Measurements from ENCODE around the gene ATG2B. TPM values are rescaled to one million over a fixed set of nuclear protein-coding genes. Genes with fewer than 3 reads are reported as not detected.

Gene ATG2B
- total and polyA plus RNA-seq, 9 of the 15 experiments (the other 6 are each of a cell fraction or from before 2014, with no cell fraction given) = 0.83 to 12.9 (median 8.7) TPM

GRCh38 chr14:96257056-96257455 lies 106.1 kb downstream of the ATG2B start:
- ATAC-seq (no peak), DNase-seq (ENCODE audit: extremely low read depth in 1 of 4, low spot score in 3 of 4) (no peak), FAIRE-seq (no peak)
- no peaks in the 10 kb centered on the region for H4K20me1 ChIP-seq (replicated peaks; ENCODE audit: control insufficient read depth, insufficient read depth, low read length)
- no peaks in the 10 kb centered on the region for H3K36me3 ChIP-seq (ENCODE audit: control insufficient read depth, insufficient read depth, low read length)
- no peak for TF ChIP-seq ZNF76 (CRISPR knock-in tag; IDR thresholded peaks at IDR 0.05; ENCODE audit: borderline replicate concordance)
- no peak for TF ChIP-seq SMARCA4 (IDR thresholded peaks at IDR 0.05)
- no peak for TF ChIP-seq DMBX1 (CRISPR knock-in tag; IDR thresholded peaks at IDR 0.05; ENCODE audit: borderline replicate concordance)
- no peak for TF ChIP-seq TOE1 (IDR thresholded peaks at IDR 0.05; ENCODE audit: borderline replicate concordance)
- no peak for TF ChIP-seq TOE1 (CRISPR knock-in tag; IDR thresholded peaks at IDR 0.05; ENCODE audit: borderline replicate concordance, low read depth)
- TF ChIP-seq ZNF311 (CRISPR knock-in tag; IDR thresholded peaks at IDR 0.05) = no peak
- H3K27ac ChIP-seq (ENCODE audit: extremely low read depth, low read depth, low read length) = no peak overlapping the region
- POLR2A ChIA-PET = no interaction called here
- in situ Hi-C loops (cut with MboI) = loop anchor here (25.0 kb wide), 1 partner anchor 695 kb away; no protein-coding TSS in a partner anchor
- H3K4me1 ChIP-seq (replicated peaks in 1 of 2; ENCODE audit: control insufficient read depth in 2 of 2, insufficient read depth in 2 of 2, low read length in 2 of 2) = peaks cover 0 to 7% of the 10 kb centered on the region in 2 experiments; a peak in 2 of 5 replicates
- CTCF ChIA-PET (ENCODE audit: low intra/inter-chr PET ratio) = no interaction called here
- no peak overlapping the region for H2AFZ ChIP-seq (ENCODE audit: low read depth, low read length)
- H3K9me3 ChIP-seq (replicated peaks; ENCODE audit: control insufficient read depth, insufficient read depth, low read depth, low read length) = no peaks in the 10 kb centered on the region
- 1% methylated on average over 7 of the region's 8 CpGs for WGBS (ENCODE audit: insufficient coverage, low coverage, missing lambda C conversion rate)
- no peak overlapping the region for H3K4me2 ChIP-seq (ENCODE audit: insufficient read depth, low read length)
- no peak overlapping the region for H3K9ac ChIP-seq (ENCODE audit: insufficient read depth in 1 of 2, low read depth in 2 of 2, low read length in 2 of 2)
- no peaks in the 10 kb centered on the region for H3K79me2 ChIP-seq (ENCODE audit: control insufficient read depth, insufficient read depth, low read length)
- intact Hi-C loops (cut with micrococcal nuclease) = no loop called here
- no peak overlapping the region for H3K4me3 ChIP-seq
- no peaks in the 10 kb centered on the region for H3K9me1 ChIP-seq (ENCODE audit: control insufficient read depth, insufficient read depth, low read length)
- no TSS peak for BruUV-seq (replicated peaks)
- H3K27me3 ChIP-seq (ENCODE audit: control insufficient read depth in 2 of 2, insufficient read depth in 2 of 2, low read length in 2 of 2) = peaks cover 16 to 18% of the 10 kb centered on the region in 2 experiments; a peak in 4 of 5 replicates

- Histone ChIP-seq H2AFZ (ENCODE audit: low read depth, low read length) (no peak overlapping the region), H3K9me3 (replicated peaks; ENCODE audit: control insufficient read depth, insufficient read depth, low read depth, low read length) (no peaks in the 10 kb centered on the region), H4K20me1 (replicated peaks; ENCODE audit: control insufficient read depth, insufficient read depth, low read length) (no peaks in the 10 kb centered on the region), H3K79me2 (ENCODE audit: control insufficient read depth, insufficient read depth, low read length) (no peaks in the 10 kb centered on the region), H3K9me1 (ENCODE audit: control insufficient read depth, insufficient read depth, low read length) (no peaks in the 10 kb centered on the region), H3K27ac (ENCODE audit: extremely low read depth, low read depth, low read length) (no peak overlapping the region), H3K27me3 (ENCODE audit: control insufficient read depth in 2 of 2, insufficient read depth in 2 of 2, low read length in 2 of 2) (peaks cover 9 to 15% of the 10 kb centered on the region in 2 experiments; a peak in 3 of 5 replicates), H3K36me3 (ENCODE audit: control insufficient read depth, insufficient read depth, low read length) (no peaks in the 10 kb centered on the region), H3K4me2 (ENCODE audit: insufficient read depth, low read length) (no peak overlapping the region), H3K4me3 (no peak overlapping the region), H3K9ac (ENCODE audit: insufficient read depth in 1 of 2, low read depth in 2 of 2, low read length in 2 of 2) (no peak overlapping the region), H3K4me1 (replicated peaks in 1 of 2; ENCODE audit: control insufficient read depth in 2 of 2, insufficient read depth in 2 of 2, low read length in 2 of 2) (peaks cover 0 to 7% of the 10 kb centered on the region in 2 experiments; a peak in 2 of 5 replicates)
- DNase-seq (ENCODE audit: extremely low read depth in 1 of 4, low spot score in 3 of 4) = no peak
- CTCF ChIA-PET (ENCODE audit: low intra/inter-chr PET ratio) = no interaction called here
- 0% methylated on average over 4 of the region's 4 CpGs for WGBS (ENCODE audit: insufficient coverage, low coverage, missing lambda C conversion rate)
- FAIRE-seq = no peak
- in situ Hi-C loops (cut with MboI) = loop anchor here (25.0 kb wide), 1 partner anchor 694 kb away; no protein-coding TSS in a partner anchor
- POLR2A ChIA-PET = interaction anchor here (0.8 kb wide), 1 partner anchor 45 kb away, joined by 3 read pairs; no protein-coding TSS in a partner anchor
- no peak for ATAC-seq
- intact Hi-C loops (cut with micrococcal nuclease) = no loop called here
- no TSS peak for BruUV-seq (replicated peaks)
- TF ChIP-seq NCOA2 (IDR thresholded peaks at IDR 0.05; ENCODE audit: partially characterized antibody in 2 of 2) (no peak), ADNP (tag; IDR thresholded peaks at IDR 0.05) (no peak), NCOR1 (IDR thresholded peaks at IDR 0.05) (no peak), ZNF444 (CRISPR knock-in tag; IDR thresholded peaks at IDR 0.05) (no peak), AFF4 (CRISPR knock-in tag; IDR thresholded peaks at IDR 0.05) (no peak), NELFE (IDR thresholded peaks at IDR 0.05; ENCODE audit: insufficient read depth, insufficient read length) (no peak), ZNF146 (CRISPR knock-in tag; IDR thresholded peaks at IDR 0.05; ENCODE audit: unreplicated experiment) (no peak)
Observed at GRCh38 chr14:96256407-96256806, 106.7 kb downstream of the ATG2B start.
